ENCODE measurements around the gene CDC73.
"Not testable (repeated sequence)": the region's sequence is repeated elsewhere in the genome, so short reads cannot be mapped to it uniquely, and the experiment has no call there.

Gene CDC73

DNA sequence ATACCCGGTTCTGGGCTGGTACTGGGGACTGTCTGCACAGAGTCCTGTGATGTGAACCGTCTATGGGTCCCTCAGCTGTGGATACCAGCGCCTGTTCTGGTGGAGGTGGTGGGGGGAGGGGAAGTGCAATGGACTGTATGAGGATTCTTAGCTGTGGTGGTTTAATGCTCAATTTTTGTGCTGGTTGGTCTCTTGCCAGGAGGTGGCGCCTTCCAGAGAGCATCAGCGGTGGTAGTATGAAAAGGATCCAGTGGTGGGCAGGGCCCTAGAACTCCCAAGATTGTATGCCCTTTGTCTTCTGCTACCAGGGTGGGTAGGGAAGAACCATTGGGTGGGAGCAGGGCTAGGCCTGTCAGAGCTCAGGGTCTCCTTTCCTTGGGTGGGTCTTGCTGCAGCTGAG lies 153.9 kb downstream of the CDC73 start:
- no peak overlapping the region for H3K4me3 ChIP-seq (ENCODE audit: low read depth, low read length)
- H3K27me3 ChIP-seq (ENCODE audit: insufficient read depth, low read depth, severe bottlenecking) = no peaks in the 10 kb centered on the region
- DNase-seq = peak; percentile 22
- H3K9me3 ChIP-seq (ENCODE audit: severe bottlenecking) = no peaks in the 10 kb centered on the region
- TF ChIP-seq, protein P1, sequence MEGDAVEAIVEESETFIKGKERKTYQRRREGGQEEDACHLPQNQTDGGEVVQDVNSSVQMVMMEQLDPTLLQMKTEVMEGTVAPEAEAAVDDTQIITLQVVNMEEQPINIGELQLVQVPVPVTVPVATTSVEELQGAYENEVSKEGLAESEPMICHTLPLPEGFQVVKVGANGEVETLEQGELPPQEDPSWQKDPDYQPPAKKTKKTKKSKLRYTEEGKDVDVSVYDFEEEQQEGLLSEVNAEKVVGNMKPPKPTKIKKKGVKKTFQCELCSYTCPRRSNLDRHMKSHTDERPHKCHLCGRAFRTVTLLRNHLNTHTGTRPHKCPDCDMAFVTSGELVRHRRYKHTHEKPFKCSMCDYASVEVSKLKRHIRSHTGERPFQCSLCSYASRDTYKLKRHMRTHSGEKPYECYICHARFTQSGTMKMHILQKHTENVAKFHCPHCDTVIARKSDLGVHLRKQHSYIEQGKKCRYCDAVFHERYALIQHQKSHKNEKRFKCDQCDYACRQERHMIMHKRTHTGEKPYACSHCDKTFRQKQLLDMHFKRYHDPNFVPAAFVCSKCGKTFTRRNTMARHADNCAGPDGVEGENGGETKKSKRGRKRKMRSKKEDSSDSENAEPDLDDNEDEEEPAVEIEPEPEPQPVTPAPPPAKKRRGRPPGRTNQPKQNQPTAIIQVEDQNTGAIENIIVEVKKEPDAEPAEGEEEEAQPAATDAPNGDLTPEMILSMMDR (IDR thresholded peaks at IDR 0.05; ENCODE audit: low read depth, low read length) = peak; percentile 41; the same call in 1 of the 2 replicates
- H3K36me3 ChIP-seq = no peaks in the 10 kb centered on the region
- H3K27ac ChIP-seq = no peak overlapping the region

DNA sequence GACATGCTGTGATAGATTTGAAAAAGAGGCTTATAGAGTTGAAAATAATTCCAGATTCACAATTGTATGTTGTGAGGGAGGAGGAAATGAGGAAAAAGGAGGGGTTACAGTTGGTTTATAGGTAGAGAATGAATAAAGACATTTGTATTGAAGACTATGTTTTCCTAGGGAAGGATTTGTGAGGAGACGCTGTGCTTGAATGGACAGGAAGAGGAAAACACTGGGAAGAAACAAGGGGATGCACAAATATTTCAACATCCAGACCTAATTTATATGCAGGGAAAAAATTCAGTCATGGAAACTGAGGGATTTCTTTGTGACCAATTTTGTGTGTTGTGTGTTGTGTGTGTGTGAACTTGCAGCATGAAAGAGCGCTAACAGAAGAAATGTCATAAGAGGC lies 157.1 kb downstream of the CDC73 start:
- H3K27me3 ChIP-seq (ENCODE audit: insufficient read depth, low read depth, severe bottlenecking) = no peaks in the 10 kb centered on the region
- TF ChIP-seq, protein P1 (IDR thresholded peaks at IDR 0.05; ENCODE audit: low read depth, low read length) = no peak
- H3K36me3 ChIP-seq = no peaks in the 10 kb centered on the region
- no peak overlapping the region for H3K27ac ChIP-seq
- no peak for DNase-seq
- no peak overlapping the region for H3K4me3 ChIP-seq (ENCODE audit: low read depth, low read length)
- no peaks in the 10 kb centered on the region for H3K9me3 ChIP-seq (ENCODE audit: severe bottlenecking)

DNA sequence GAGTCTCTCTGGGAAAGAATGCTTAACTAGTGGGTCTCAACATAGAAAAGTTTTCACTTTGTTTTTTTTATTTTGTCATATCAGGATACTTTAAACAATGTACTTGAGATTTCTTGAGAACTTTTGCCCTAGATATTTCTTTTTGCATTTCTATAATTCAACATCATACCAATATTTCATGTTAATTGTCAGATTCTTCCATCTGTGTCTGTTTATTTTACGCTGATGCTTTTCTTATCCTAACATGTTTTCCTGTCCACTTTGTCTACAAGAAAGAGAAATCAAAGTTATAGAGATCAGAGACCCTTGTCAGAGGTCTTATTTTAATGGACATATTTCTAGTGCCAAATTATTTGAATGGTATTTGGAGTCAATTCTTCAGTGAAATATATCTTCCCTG lies 160.1 kb downstream of the CDC73 start:
- H3K36me3 ChIP-seq = no peaks in the 10 kb centered on the region
- DNase-seq = no peak
- H3K4me3 ChIP-seq (ENCODE audit: low read depth, low read length) = no peak overlapping the region
- H3K27me3 ChIP-seq (ENCODE audit: insufficient read depth, low read depth, severe bottlenecking) = no peaks in the 10 kb centered on the region
- H3K9me3 ChIP-seq (ENCODE audit: severe bottlenecking) = no peaks in the 10 kb centered on the region
- TF ChIP-seq, protein P1 (IDR thresholded peaks at IDR 0.05; ENCODE audit: low read depth, low read length) = no peak
- H3K27ac ChIP-seq = no peak overlapping the region

DNA sequence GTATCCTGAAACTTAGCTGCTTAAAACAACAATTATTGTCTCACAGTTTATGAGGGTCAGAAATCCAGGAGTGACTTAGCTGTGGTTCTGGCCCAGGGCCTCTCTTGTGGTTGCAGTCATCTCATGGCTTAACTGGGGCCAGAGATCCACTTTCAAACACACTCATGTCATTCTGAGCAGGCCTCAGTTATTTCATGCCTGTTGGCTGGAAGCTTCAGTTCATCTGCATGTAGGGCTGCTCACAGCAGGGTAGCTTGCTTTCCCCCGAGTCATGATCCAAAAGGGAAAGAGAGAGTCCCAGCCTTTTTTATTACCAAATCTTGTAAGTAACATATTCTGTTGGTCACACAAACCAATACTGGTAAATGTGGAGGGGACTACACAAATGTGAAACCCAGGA lies 161.2 kb downstream of the CDC73 start:
- Histone ChIP-seq H3K36me3 (no peaks in the 10 kb centered on the region), H3K9me3 (ENCODE audit: severe bottlenecking) (no peaks in the 10 kb centered on the region), H3K4me3 (ENCODE audit: low read depth, low read length) (no peak overlapping the region), H3K27me3 (ENCODE audit: insufficient read depth, low read depth, severe bottlenecking) (no peaks in the 10 kb centered on the region), H3K27ac (no peak overlapping the region)
- DNase-seq = no peak
- TF ChIP-seq, protein P1 (IDR thresholded peaks at IDR 0.05; ENCODE audit: low read depth, low read length) = no peak

DNA sequence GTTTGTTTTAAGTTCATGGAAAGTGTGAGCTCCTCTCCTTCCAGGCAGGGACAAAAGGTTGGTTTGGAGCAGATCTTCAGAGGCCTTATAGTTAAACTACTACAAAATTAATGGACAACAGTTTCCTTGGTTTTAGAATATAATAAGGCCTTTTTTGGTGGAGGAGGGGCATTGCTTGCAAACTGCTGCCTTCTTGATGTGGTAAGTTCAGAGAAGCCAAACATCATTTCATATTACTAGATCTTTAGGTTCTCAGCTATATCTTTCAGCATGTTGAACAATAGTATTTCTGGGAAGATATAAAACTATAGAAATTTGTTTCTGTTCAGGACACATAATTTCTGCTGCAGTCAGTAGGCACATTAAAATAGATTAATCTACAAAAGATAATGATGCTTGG lies 162.4 kb downstream of the CDC73 start:
- Histone ChIP-seq H3K9me3 (ENCODE audit: severe bottlenecking) (no peaks in the 10 kb centered on the region), H3K36me3 (no peaks in the 10 kb centered on the region), H3K27me3 (ENCODE audit: insufficient read depth, low read depth, severe bottlenecking) (no peaks in the 10 kb centered on the region), H3K4me3 (ENCODE audit: low read depth, low read length) (no peak overlapping the region), H3K27ac (no peak overlapping the region)
- no peak for DNase-seq
- TF ChIP-seq, protein P1 (IDR thresholded peaks at IDR 0.05; ENCODE audit: low read depth, low read length) = no peak

DNA sequence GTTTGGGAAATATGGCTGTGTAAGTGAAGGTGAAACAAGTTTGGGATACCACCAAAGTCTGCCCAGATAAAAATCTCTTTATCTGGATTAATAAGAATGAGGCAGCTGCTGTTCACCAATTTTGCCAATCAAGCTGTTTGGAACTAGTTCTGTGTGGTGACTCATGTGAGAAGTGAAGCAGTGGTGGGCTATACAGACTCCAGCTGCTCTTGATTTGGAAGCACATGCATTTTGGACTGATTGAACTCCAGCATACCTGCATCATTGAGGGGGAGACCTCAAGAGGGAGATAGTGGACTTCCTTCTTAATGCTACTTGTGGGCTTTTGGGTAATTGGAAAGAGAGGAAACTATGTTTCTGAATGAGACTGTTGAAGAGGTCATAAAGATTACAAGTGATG lies 163.8 kb downstream of the CDC73 start:
- Histone ChIP-seq H3K36me3 (no peaks in the 10 kb centered on the region), H3K9me3 (ENCODE audit: severe bottlenecking) (no peaks in the 10 kb centered on the region), H3K27me3 (ENCODE audit: insufficient read depth, low read depth, severe bottlenecking) (no peaks in the 10 kb centered on the region), H3K4me3 (ENCODE audit: low read depth, low read length) (no peak overlapping the region), H3K27ac (no peak overlapping the region)
- DNase-seq = no peak
- TF ChIP-seq, protein P1 (IDR thresholded peaks at IDR 0.05; ENCODE audit: low read depth, low read length) = no peak

DNA sequence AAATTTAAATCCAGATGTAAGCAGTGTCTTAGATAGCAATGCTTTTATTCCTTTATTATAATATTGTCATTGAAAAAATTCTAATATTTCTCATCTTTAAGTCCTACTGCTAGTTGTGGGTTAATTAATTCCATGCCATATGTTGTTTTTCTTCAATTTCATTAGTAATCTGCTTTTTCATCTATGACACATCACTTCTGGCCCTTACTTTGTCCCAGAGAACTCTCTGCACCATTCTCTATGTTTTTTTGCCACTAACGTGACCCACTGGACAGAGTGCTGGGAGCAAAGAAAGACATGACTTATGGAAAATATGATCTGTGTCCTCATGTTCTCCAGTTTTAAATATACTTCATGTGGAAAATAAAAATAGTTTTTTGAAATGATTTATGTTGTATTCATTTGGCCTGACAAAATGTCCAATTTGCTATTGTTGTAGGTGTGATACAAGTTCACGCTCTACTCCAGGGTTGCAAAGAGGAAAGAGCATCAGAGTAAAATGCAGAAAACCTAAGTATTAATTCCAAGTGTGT lies 166.8 kb downstream of the CDC73 start:
- not testable (repeated sequence) for DNase-seq; H3K36me3 ChIP-seq; H3K27me3 ChIP-seq (ENCODE audit: insufficient read depth, low read depth, severe bottlenecking); H3K27ac ChIP-seq; H3K9me3 ChIP-seq (ENCODE audit: severe bottlenecking); H3K4me3 ChIP-seq (ENCODE audit: low read depth, low read length)

Data from WERI-Rb-1 (cell line).